ENCODE results near the gene FUT8.

- TF ChIP-seq ARNTL (CRISPR knock-in tag; IDR thresholded peaks at IDR 0.05; ENCODE audit: borderline replicate concordance, low read depth) (no peak), ISL1 (CRISPR knock-in tag; IDR thresholded peaks at IDR 0.05) (no peak), RARB (CRISPR knock-in tag; IDR thresholded peaks at IDR 0.05) (no peak), OSR1 (CRISPR knock-in tag; IDR thresholded peaks at IDR 0.05) (no peak)
Observed at GRCh38 chr14:65696801-65697200, 284.3 kb downstream of the FUT8 start.
